HUES6 (cell line): ENCODE data around the gene CATSPERE.
"Not testable (repeated sequence)": the region's sequence is repeated elsewhere in the genome, so short reads cannot be mapped to it uniquely, and the experiment has no call there.

ENCODE experiments used
- H3K27ac ChIP-seq: 2 replicates; pipeline ENCODE4 v1.7.0; 2013; ENCODE audit warnings: low read depth, mild to moderate bottlenecking, low read length, inconsistent platforms
- H3K27me3 ChIP-seq: 2 replicates; pipeline ENCODE4 v1.6.1; 2013; ENCODE audit warnings: low read length; ENCODE audit not compliant: control insufficient read depth, insufficient read depth
- H3K36me3 ChIP-seq: 2 replicates; pipeline ENCODE4 v1.6.1; 2013; ENCODE audit warnings: low read length; ENCODE audit not compliant: control insufficient read depth, insufficient read depth
- H3K4me1 ChIP-seq: 2 replicates; pipeline ENCODE4 v1.6.1; 2013; ENCODE audit warnings: low read length; ENCODE audit not compliant: control insufficient read depth, insufficient read depth
- H3K4me3 ChIP-seq: 2 replicates; pipeline ENCODE4 v1.5.1; 2013; ENCODE audit warnings: low read depth, low read length
- H3K9ac ChIP-seq: one replicate; pipeline ENCODE4 v1.6.1; 2013; ENCODE audit warnings: mild to moderate bottlenecking, low read length
- H3K9me3 ChIP-seq: 2 replicates; pipeline ENCODE4 v1.6.1; 2013; ENCODE audit warnings: low read depth, low read length; ENCODE audit not compliant: control insufficient read depth, insufficient read depth

Gene CATSPERE

GRCh38 chr1:244665771-244666217, 204.7 kb downstream of the CATSPERE start:
- Histone ChIP-seq H3K4me1 (no peaks in the 10 kb centered on the region), H3K9ac (no peak overlapping the region), H3K9me3 (peaks cover 3% of the 10 kb centered on the region; the same call in 1 of the 2 replicates), H3K27ac (no peak overlapping the region), H3K36me3 (peaks cover 12% of the 10 kb centered on the region), H3K27me3 (no peaks in the 10 kb centered on the region), H3K4me3 (no peak overlapping the region)

GRCh38 chr1:244666672-244667418, 205.8 kb downstream of the CATSPERE start:
- H3K27me3 ChIP-seq, H3K36me3 ChIP-seq, H3K9me3 ChIP-seq, H3K9ac ChIP-seq, H3K4me1 ChIP-seq, H3K4me3 ChIP-seq, H3K27ac ChIP-seq: not testable (repeated sequence)

- peaks cover 12% of the 10 kb centered on the region for H3K36me3 ChIP-seq
- no peaks in the 10 kb centered on the region for H3K4me1 ChIP-seq
- no peaks in the 10 kb centered on the region for H3K27me3 ChIP-seq
- no peak overlapping the region for H3K4me3 ChIP-seq
- no peak overlapping the region for H3K9ac ChIP-seq
- no peaks in the 10 kb centered on the region for H3K9me3 ChIP-seq
- no peak overlapping the region for H3K27ac ChIP-seq
These were observed 206.7 kb downstream of the CATSPERE start for GRCh38 chr1:244667797-244668196.

GRCh38 chr1:244672946-244673682, 212.0 kb downstream of the CATSPERE start:
- no peak overlapping the region for H3K4me3 ChIP-seq

GRCh38 chr1:244674446-244674845, 213.4 kb downstream of the CATSPERE start:
- Histone ChIP-seq H3K4me1 (no peaks in the 10 kb centered on the region), H3K27me3 (no peaks in the 10 kb centered on the region), H3K9ac (no peak overlapping the region), H3K9me3 (no peaks in the 10 kb centered on the region), H3K36me3 (peaks cover 12% of the 10 kb centered on the region), H3K27ac (no peak overlapping the region), H3K4me3 (no peak overlapping the region)

More at GRCh38 chr1:244672946-244673682, 212.0 kb downstream of the CATSPERE start:
- Histone ChIP-seq H3K36me3 (peaks cover 12% of the 10 kb centered on the region), H3K4me1 (no peaks in the 10 kb centered on the region), H3K9ac (no peak overlapping the region), H3K27ac (no peak overlapping the region), H3K27me3 (no peaks in the 10 kb centered on the region), H3K9me3 (no peaks in the 10 kb centered on the region)

- no peaks in the 10 kb centered on the region for H3K9me3 ChIP-seq
- H3K4me3 ChIP-seq, result no peak overlapping the region
- H3K27me3 ChIP-seq, result no peaks in the 10 kb centered on the region
- H3K4me1 ChIP-seq, result no peaks in the 10 kb centered on the region
- no peak overlapping the region for H3K27ac ChIP-seq
- peaks cover 9% of the 10 kb centered on the region for H3K36me3 ChIP-seq
- H3K9ac ChIP-seq, result no peak overlapping the region
These were observed 214.1 kb downstream of the CATSPERE start for GRCh38 chr1:244675167-244675566.

- no peaks in the 10 kb centered on the region for H3K9me3 ChIP-seq
- no peaks in the 10 kb centered on the region for H3K4me1 ChIP-seq
- H3K36me3 ChIP-seq, result peaks cover 12% of the 10 kb centered on the region
- no peaks in the 10 kb centered on the region for H3K27me3 ChIP-seq
- no peak overlapping the region for H3K4me3 ChIP-seq
- H3K27ac ChIP-seq, result no peak overlapping the region
- no peak overlapping the region for H3K9ac ChIP-seq
These were observed 217.6 kb downstream of the CATSPERE start for GRCh38 chr1:244678697-244679096.

GRCh38 chr1:244680667-244681066, 219.6 kb downstream of the CATSPERE start:
- Histone ChIP-seq H3K4me3 (no peak overlapping the region), H3K27me3 (no peaks in the 10 kb centered on the region), H3K27ac (no peak overlapping the region), H3K4me1 (no peaks in the 10 kb centered on the region), H3K36me3 (peaks cover 12% of the 10 kb centered on the region), H3K9ac (no peak overlapping the region), H3K9me3 (no peaks in the 10 kb centered on the region)

- H3K27me3 ChIP-seq, H3K27ac ChIP-seq, H3K9ac ChIP-seq, H3K9me3 ChIP-seq, H3K4me3 ChIP-seq, H3K4me1 ChIP-seq: not testable (repeated sequence)
- peaks cover 19% of the 10 kb centered on the region for H3K36me3 ChIP-seq
These were observed 221.0 kb downstream of the CATSPERE start for GRCh38 chr1:244682087-244682486.
